Calu3 (cell line): ENCODE measurements around the gene ADAMTS17. TPM values are rescaled to one million over a fixed set of nuclear protein-coding genes. Genes with fewer than 3 reads are reported as not detected.

ENCODE experiments used
- BruUV-seq: library from RNA; stranded (reverse); fragments of 400-500 nt; replicated peaks from 2 replicates; lab custom pipeline; 2021; lab: Mats Ljungman, UMichigan
- CTCF ChIA-PET: fragments of 300-600 bp; sonication (Branson Sonifier 250); formaldehyde crosslinking; loops from one replicate; lab custom pipeline; 2022; ENCODE audit warnings: antibody characterized with exemption; lab: Charles Lee
- DNase-seq: peaks from one replicate; pipeline ENCODE4 v3.0.0; 2022
- H3K27ac Mint-ChIP-seq: one replicate; pipeline ENCODE4 v1.8.0; 2022; ENCODE audit warnings: mixed read lengths; ENCODE audit not compliant: unreplicated experiment
- H3K27me3 Mint-ChIP-seq: one replicate; pipeline ENCODE4 v1.8.0; 2022; ENCODE audit warnings: mixed read lengths; ENCODE audit not compliant: unreplicated experiment
- H3K36me3 Mint-ChIP-seq: one replicate; pipeline ENCODE4 v1.8.0; 2022; ENCODE audit warnings: mild to moderate bottlenecking, moderate library complexity, mixed read lengths; ENCODE audit not compliant: insufficient read depth, unreplicated experiment
- H3K4me1 Mint-ChIP-seq: one replicate; pipeline ENCODE4 v1.8.0; 2022; ENCODE audit warnings: mild to moderate bottlenecking, low read depth, mixed read lengths; ENCODE audit not compliant: unreplicated experiment
- H3K4me3 Mint-ChIP-seq: one replicate; pipeline ENCODE4 v1.8.0; 2022; ENCODE audit warnings: mild to moderate bottlenecking, low read depth, moderate library complexity, mixed read lengths; ENCODE audit not compliant: unreplicated experiment
- H3K9me3 Mint-ChIP-seq: one replicate; pipeline ENCODE4 v1.8.0; 2022; ENCODE audit warnings: low read depth, mixed read lengths; ENCODE audit not compliant: unreplicated experiment
- intact Hi-C: fragments of 100-400 bp; cut with micrococcal nuclease; formaldehyde crosslinking; loops from one replicate; pipeline ENCODE4 v1.10.0; 2022; ENCODE audit not compliant: unreplicated experiment
- total RNA-seq: library from RNA; stranded (reverse); gene quantifications from 2 replicates; pipeline ENCODE4 v1.2.3, GENCODE V29; 2022
- TF ChIP-seq, protein P1 (sequence below): fragments of 200-600 bp; IDR thresholded peaks from one replicate; pipeline ENCODE4 v1.8.0; 2022; ENCODE audit warnings: antibody characterized with exemption; ENCODE audit not compliant: unreplicated experiment

Gene ADAMTS17
- total RNA-seq, 1 experiment from 2014 or later = 3.5 TPM

DNA sequence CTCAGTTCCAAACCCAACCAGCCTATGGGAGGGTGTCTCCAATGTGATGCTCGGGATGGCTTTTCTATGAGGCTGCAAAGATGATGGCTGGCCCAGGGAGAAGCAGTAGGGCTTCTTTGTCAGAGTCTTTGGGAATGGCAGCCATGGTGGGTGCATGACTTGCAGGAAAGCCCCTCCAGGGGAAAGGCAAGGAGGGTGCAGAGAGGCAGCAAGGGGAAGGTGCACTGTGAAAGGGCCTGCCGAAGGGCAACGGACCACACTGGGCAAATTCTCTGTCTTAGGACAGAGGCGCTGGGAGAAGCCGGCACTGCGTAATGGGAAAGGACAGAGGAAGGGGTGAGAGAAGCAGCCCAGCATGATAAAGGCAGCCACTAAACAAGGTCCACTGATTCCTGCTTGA, 305.8 kb downstream of the ADAMTS17 start:
- DNase-seq = no peak
- BruUV-seq = no TSS peak
- TF ChIP-seq, protein P1, sequence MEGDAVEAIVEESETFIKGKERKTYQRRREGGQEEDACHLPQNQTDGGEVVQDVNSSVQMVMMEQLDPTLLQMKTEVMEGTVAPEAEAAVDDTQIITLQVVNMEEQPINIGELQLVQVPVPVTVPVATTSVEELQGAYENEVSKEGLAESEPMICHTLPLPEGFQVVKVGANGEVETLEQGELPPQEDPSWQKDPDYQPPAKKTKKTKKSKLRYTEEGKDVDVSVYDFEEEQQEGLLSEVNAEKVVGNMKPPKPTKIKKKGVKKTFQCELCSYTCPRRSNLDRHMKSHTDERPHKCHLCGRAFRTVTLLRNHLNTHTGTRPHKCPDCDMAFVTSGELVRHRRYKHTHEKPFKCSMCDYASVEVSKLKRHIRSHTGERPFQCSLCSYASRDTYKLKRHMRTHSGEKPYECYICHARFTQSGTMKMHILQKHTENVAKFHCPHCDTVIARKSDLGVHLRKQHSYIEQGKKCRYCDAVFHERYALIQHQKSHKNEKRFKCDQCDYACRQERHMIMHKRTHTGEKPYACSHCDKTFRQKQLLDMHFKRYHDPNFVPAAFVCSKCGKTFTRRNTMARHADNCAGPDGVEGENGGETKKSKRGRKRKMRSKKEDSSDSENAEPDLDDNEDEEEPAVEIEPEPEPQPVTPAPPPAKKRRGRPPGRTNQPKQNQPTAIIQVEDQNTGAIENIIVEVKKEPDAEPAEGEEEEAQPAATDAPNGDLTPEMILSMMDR = no peak
- Mint-ChIP-seq H3K27ac (no peak overlapping the region), H3K36me3 (no peaks in the 10 kb centered on the region), H3K27me3 (no peaks in the 10 kb centered on the region), H3K4me1 (no peaks in the 10 kb centered on the region), H3K4me3 (no peak overlapping the region), H3K9me3 (peaks cover 7% of the 10 kb centered on the region)
- intact Hi-C loops = no loop called here
- CTCF ChIA-PET = no interaction called here

DNA sequence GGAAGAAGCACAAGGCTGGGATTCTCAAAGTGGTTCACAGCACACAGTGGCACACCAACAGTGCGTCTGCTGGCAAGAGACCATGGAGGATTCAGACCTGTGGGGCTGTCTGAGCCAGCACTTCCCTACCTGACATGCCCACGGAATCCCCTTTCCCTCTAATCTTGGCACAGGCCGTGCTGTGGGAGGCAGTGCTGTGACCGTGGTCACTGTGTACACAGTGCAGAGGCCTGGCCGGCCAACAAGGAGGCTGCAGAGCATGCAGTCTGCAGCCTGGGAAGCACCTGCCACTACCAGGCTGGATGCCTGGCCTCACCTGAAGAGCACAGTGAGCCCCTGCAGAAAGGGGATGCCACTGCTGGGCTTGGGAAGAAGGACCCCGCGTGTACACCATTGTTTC, 307.6 kb downstream of the ADAMTS17 start:
- no TSS peak for BruUV-seq

DNA sequence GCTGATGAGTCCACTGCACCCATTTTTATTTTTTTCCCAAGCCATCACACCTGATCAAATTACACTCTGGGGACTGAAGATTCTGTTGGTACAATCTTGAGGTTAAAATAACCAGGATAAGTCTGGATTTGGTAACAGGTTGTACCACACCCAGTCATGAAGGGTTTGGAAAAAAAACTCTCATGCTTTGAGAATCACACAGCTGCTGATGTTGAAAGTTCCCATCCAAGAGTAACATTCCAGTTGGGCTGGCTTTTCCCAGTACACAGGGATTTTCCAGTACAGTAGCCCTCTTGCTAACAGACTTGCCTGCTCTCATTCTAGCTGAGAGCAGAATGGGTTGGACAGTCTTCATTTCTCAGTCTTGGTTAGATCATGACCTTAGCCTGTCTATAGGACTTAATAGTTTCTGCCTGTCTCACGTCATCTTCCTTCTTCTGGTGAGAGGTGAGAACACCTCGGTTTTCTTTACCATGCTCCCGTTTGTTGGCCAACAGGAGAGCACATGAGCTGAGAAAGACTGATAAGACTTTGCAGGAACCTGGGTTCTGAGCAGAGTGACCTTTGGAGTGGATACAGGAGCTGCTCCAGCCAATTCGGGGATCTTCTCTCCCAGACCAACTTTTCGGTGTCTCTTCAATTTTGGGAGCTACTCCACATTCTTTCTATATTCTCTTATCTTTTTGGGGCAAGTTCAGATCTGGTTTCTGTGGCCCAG, 308.5 kb downstream of the ADAMTS17 start:
- TF ChIP-seq, protein P1 = no peak
- Mint-ChIP-seq H3K4me1 (no peaks in the 10 kb centered on the region), H3K27ac (no peak overlapping the region), H3K4me3 (no peak overlapping the region), H3K36me3 (no peaks in the 10 kb centered on the region), H3K9me3 (peaks cover 18% of the 10 kb centered on the region), H3K27me3 (no peaks in the 10 kb centered on the region)
- no peak for DNase-seq
- BruUV-seq = no TSS peak
- CTCF ChIA-PET = interaction anchor here (0.5 kb wide), 1 partner anchor 26 kb away, joined by 3 read pairs; no protein-coding TSS in a partner anchor
- intact Hi-C loops = no loop called here

More for the DNA sequence above, 307.6 kb downstream of the ADAMTS17 start:
- Mint-ChIP-seq H3K27ac (no peak overlapping the region), H3K36me3 (no peaks in the 10 kb centered on the region), H3K4me1 (no peaks in the 10 kb centered on the region), H3K9me3 (peaks cover 12% of the 10 kb centered on the region), H3K27me3 (no peaks in the 10 kb centered on the region), H3K4me3 (no peak overlapping the region)
- DNase-seq = no peak
- TF ChIP-seq, protein P1 = no peak
- intact Hi-C loops = no loop called here
- CTCF ChIA-PET = no interaction called here

DNA sequence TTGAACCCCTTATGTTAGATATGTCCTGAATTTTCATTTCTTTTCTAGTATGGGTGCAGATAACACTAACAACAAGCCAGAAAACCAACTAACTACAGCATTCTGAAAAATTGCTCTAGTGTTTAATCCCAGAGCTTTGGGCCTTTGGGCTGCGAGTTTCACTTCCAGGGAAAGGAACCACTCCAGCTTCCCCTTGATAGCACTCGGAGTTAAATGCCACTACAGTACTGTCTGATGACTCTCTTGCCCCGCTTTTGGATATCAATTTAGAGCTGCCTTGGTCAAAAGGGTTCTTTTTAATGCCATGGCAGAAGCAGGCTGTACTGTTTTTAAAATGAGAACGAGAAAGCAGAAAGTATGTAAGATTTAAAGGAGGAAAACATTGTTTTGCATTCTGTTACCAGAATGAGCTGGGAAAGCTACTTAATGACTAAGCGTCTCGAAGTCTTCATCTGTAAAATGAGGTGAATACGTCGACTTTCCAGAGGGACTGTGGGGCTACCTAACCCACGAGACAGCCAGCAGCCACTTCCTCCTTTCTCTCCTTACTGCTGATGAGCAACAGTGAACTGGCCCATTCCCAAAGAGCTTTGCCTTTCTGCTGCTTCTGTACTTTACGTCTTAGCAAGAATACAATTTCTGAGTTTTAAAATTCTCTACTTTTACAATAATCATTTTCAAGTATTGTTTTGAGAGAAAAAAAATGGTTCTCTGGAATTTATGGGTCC, 309.3 kb downstream of the ADAMTS17 start:
- TF ChIP-seq, protein P1 = no peak
- CTCF ChIA-PET = no interaction called here
- Mint-ChIP-seq H3K4me1 (no peaks in the 10 kb centered on the region), H3K4me3 (no peak overlapping the region), H3K9me3 (peaks cover 18% of the 10 kb centered on the region), H3K36me3 (no peaks in the 10 kb centered on the region), H3K27me3 (no peaks in the 10 kb centered on the region), H3K27ac (no peak overlapping the region)
- intact Hi-C loops = no loop called here
- no TSS peak for BruUV-seq
- DNase-seq = no peak
